GM18909 (cell line): ENCODE data around the gene SBF1.

Source experiments
- ATAC-seq: cut with Tn5 transposase; IDR thresholded peaks from one replicate; pipeline ENCODE4 v1.9.1; 2021; ENCODE audit warnings: mild to moderate bottlenecking; ENCODE audit not compliant: unreplicated experiment, poor library complexity

The SBF1 gene

DNA sequence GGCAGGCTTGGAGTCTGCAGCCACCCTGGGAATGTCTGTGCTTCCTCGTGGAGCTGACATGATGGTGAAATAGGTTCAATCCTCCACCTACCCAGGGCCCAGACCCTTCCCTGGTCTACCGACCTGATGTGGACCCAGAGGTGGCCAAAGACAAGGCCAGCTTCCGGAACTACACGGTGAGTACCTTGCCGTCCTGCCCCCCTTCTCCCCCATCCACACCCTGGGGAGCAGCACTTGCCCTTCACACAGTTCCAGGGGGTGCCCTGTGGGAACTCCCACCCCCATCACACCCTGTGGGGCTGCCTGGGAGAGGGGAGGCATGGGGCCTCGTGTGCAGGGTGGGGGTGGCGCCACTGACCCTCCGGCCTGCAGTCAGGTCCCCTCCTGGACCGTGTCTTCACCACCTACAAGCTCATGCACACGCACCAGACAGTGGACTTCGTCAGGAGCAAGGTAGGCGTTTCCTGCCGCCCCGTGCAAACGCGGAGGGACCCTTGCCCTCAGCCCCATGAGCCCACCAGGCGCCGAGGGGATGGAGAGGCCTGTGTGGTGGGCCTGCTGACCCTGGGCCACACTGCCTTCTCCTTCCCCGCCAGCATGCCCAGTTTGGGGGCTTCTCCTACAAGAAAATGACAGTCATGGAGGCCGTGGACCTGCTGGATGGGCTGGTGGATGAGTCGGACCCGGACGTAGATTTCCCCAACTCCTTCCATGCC, 12.6 kb upstream of the SBF1 start:
- ATAC-seq = no peak

DNA sequence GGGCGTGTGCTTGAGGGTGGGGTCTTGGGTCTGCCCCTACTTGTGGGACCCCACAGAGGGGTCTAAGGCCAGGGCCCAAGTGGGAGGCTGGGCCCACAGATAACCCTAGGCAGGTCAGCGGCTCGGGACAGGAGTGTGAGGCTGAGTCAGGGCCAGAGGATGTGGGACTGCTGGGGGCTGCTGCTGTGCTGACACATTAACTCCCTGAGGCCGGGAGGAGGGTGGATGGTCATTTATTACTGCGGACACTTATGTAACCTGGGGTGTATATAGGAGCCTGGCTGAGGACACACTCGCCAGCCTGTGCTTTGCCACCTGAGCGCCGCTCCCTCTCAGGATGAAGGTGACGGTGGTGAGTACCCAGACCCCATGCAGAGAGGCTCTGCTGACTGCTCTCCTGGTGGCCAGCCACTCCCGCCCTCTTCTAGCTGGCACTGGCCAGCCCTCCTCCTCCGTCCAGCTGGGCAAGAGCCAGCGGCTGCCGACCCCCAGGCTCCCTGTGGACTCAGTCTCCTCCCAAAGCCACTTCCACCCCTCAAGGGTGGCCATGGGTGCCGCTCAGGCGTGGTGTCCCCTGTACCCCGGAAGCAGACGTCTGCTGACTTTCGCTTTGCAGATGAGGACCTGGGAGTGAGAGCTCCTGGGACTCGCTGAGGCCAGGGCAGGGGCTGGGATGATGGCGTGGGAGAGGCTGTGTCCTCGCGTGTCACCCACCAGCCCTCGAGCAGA, 11.9 kb upstream of the SBF1 start, which contains the start of gene MIOX:
Gene MIOX (plus strand): TSS at position 299 of the 729 bp plus-strand sequence. CDS start 39 bp downstream, at position 338.
- no peak for ATAC-seq

- ATAC-seq = no peak
These were observed 10.6 kb upstream of the SBF1 start for GRCh38 chr22:50485221-50486131.

- no peak for ATAC-seq
These were observed 9.4 kb upstream of the SBF1 start for GRCh38 chr22:50483977-50484853.

DNA sequence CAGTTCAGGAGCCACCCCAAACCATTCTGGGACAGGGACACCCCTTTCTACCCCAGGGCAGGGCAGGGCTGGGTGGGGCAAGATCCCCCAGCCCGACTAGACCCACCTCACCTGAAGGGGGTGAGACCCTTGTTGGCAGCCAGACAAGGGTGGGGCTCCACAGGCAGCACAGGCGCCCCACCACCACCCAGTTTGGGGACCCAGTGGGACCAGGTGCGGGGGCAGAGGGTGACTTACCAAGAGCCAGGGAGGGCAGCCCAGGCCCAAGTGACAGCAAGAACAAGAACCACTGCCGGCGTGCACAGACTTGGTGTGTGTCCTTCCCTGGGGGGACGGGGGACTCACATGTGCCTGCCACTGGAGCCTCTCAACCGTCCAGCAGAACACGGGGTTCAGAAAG, 8.7 kb upstream of the SBF1 start:
- ATAC-seq = no peak

GRCh38 chr22:50483106-50483505, 8.3 kb upstream of the SBF1 start:
- ATAC-seq = no peak

GRCh38 chr22:50482107-50483074, 7.6 kb upstream of the SBF1 start:
- no peak for ATAC-seq

- ATAC-seq = no peak
These were observed 6.7 kb upstream of the SBF1 start, which contains the start of gene ADM2 for GRCh38 chr22:50481440-50482106. ADM2 (plus strand) TSS chr22:50481543; CDS start chr22:50481848, 305 bp downstream.

GRCh38 chr22:50481045-50481439, 6.2 kb upstream of the SBF1 start:
- ATAC-seq = no peak

DNA sequence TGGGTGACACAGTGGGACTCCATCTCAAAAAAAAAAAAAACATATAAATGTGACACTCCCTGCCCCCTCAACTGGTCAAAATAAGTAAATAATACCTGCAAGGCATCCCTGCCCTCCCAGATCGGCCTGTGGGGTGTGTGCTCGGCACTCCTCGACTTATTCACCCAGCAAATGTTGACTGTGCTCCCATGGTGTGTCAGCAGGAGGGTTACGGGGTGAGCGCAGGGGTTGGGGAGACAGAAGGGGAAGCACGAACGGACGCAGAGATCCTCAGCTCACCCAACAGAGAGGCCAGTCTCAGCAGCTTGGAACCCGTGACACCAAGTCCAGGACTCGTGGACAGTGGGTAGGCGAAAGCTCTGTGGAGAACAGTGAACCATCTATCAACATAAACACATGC, 4.9 kb upstream of the SBF1 start:
- ATAC-seq = no peak

- no peak for ATAC-seq
These were observed 3.1 kb upstream of the SBF1 start for GRCh38 chr22:50477923-50478322.

- no peak for ATAC-seq
These were observed 2.0 kb upstream of the SBF1 start for GRCh38 chr22:50476868-50477267.

- no peak for ATAC-seq
These were observed 792 bp upstream of the SBF1 start for GRCh38 chr22:50475652-50476002.

- no peak for ATAC-seq
These were observed 772 bp downstream of the SBF1 start for GRCh38 chr22:50473855-50474671.

- no peak for ATAC-seq
These were observed 1.7 kb downstream of the SBF1 start for GRCh38 chr22:50473088-50473487.

GRCh38 chr22:50471962-50472361, 2.9 kb downstream of the SBF1 start:
- ATAC-seq = no peak

DNA sequence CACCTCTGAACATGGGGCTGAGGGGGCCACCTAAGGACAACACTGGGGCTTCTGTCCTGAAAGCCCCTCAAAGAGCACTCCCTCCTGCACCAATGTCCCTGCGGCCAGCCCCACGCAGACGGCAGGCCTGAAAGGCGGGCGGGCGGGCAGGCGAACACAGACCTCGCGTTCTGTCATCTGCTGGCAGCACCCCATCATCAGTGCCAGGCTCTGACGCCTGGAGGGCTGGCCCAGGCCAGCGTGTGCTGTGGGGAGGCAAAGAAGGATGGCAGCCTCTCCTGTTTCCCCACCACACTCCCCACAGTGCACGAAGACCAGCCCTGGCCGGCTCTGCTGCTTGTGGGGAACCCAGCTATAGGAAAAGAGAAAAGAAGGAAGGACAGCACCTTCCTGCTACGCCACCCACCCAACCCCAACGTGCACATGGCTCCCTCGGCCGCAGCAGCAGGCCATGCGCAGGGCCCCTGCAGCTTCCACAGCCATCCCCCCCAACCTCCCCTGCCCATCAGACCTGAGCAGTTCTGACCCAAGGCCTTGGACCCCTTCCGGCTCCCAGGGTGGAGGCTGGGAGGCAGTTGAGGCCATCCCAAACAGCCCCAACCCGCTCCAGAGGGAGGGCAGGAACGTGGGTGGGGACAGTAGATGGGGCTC, 3.5 kb downstream of the SBF1 start:
- no peak for ATAC-seq
